ENCODE results near the gene MCC. TPM values are rescaled to one million over a fixed set of nuclear protein-coding genes. Genes with fewer than 3 reads are reported as not detected.

MCC gene
- total RNA-seq, 1 experiment from 2014 or later = 23.5 TPM

- TF ChIP-seq, protein P1, sequence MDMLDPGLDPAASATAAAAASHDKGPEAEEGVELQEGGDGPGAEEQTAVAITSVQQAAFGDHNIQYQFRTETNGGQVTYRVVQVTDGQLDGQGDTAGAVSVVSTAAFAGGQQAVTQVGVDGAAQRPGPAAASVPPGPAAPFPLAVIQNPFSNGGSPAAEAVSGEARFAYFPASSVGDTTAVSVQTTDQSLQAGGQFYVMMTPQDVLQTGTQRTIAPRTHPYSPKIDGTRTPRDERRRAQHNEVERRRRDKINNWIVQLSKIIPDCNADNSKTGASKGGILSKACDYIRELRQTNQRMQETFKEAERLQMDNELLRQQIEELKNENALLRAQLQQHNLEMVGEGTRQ (CRISPR knock-in tag; IDR thresholded peaks at IDR 0.05) = peak; percentile 34; the same call in 1 of the 2 replicates
- TF ChIP-seq GRHL2 (CRISPR knock-in tag; IDR thresholded peaks at IDR 0.05; ENCODE audit: insufficient replicate concordance, severe bottlenecking) = no peak
- no peak for TF ChIP-seq ERG (CRISPR knock-in tag; IDR thresholded peaks at IDR 0.05)
- no peak for TF ChIP-seq AFF4 (CRISPR knock-in tag; IDR thresholded peaks at IDR 0.05; ENCODE audit: borderline replicate concordance)
- TF ChIP-seq ZMAT4 (CRISPR knock-in tag; IDR thresholded peaks at IDR 0.05) = no peak
- no peak; the same call in 1 of the 2 replicates for TF ChIP-seq TP53 (CRISPR knock-in tag; IDR thresholded peaks at IDR 0.05)
- TF ChIP-seq ZNF219 (CRISPR knock-in tag; IDR thresholded peaks at IDR 0.05; ENCODE audit: borderline replicate concordance) = no peak
- TF ChIP-seq, protein P2, sequence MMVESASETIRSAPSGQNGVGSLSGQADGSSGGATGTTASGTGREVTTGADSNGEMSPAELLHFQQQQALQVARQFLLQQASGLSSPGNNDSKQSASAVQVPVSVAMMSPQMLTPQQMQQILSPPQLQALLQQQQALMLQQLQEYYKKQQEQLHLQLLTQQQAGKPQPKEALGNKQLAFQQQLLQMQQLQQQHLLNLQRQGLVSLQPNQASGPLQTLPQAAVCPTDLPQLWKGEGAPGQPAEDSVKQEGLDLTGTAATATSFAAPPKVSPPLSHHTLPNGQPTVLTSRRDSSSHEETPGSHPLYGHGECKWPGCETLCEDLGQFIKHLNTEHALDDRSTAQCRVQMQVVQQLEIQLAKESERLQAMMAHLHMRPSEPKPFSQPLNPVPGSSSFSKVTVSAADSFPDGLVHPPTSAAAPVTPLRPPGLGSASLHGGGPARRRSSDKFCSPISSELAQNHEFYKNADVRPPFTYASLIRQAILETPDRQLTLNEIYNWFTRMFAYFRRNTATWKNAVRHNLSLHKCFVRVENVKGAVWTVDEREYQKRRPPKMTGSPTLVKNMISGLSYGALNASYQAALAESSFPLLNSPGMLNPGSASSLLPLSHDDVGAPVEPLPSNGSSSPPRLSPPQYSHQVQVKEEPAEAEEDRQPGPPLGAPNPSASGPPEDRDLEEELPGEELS (CRISPR knock-in tag; IDR thresholded peaks at IDR 0.05) = peak; percentile 75; the same call in 1 of the 2 replicates
- no peak for TF ChIP-seq EMX1 (CRISPR knock-in tag; IDR thresholded peaks at IDR 0.05)
- TF ChIP-seq, protein P3, sequence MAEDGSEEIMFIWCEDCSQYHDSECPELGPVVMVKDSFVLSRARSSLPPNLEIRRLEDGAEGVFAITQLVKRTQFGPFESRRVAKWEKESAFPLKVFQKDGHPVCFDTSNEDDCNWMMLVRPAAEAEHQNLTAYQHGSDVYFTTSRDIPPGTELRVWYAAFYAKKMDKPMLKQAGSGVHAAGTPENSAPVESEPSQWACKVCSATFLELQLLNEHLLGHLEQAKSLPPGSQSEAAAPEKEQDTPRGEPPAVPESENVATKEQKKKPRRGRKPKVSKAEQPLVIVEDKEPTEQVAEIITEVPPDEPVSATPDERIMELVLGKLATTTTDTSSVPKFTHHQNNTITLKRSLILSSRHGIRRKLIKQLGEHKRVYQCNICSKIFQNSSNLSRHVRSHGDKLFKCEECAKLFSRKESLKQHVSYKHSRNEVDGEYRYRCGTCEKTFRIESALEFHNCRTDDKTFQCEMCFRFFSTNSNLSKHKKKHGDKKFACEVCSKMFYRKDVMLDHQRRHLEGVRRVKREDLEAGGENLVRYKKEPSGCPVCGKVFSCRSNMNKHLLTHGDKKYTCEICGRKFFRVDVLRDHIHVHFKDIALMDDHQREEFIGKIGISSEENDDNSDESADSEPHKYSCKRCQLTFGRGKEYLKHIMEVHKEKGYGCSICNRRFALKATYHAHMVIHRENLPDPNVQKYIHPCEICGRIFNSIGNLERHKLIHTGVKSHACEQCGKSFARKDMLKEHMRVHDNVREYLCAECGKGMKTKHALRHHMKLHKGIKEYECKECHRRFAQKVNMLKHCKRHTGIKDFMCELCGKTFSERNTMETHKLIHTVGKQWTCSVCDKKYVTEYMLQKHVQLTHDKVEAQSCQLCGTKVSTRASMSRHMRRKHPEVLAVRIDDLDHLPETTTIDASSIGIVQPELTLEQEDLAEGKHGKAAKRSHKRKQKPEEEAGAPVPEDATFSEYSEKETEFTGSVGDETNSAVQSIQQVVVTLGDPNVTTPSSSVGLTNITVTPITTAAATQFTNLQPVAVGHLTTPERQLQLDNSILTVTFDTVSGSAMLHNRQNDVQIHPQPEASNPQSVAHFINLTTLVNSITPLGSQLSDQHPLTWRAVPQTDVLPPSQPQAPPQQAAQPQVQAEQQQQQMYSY (CRISPR knock-in tag; IDR thresholded peaks at IDR 0.05) = peak; percentile 99
- TF ChIP-seq ZNF121 (CRISPR knock-in tag; IDR thresholded peaks at IDR 0.05) = no peak
- TF ChIP-seq GTF2I (CRISPR knock-in tag; conservative IDR thresholded peaks at IDR 0.05) = no peak
- TF ChIP-seq ESRRA (CRISPR knock-in tag; IDR thresholded peaks at IDR 0.05; ENCODE audit: borderline replicate concordance) = no peak
- TF ChIP-seq, protein P4, sequence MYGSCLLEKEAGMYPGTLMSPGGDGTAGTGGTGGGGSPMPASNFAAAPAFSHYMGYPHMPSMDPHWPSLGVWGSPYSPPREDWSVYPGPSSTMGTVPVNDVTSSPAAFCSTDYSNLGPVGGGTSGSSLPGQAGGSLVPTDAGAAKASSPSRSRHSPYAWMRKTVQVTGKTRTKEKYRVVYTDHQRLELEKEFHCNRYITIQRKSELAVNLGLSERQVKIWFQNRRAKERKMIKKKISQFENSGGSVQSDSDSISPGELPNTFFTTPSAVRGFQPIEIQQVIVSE (CRISPR knock-in tag; IDR thresholded peaks at IDR 0.05; ENCODE audit: borderline replicate concordance) = no peak
- 0 out of 2 replicates have a peak, but pooled peaks have one; percentile 71 for TF ChIP-seq TEAD1 (CRISPR knock-in tag; IDR thresholded peaks at IDR 0.05)
- no peak for TF ChIP-seq IRF2 (CRISPR knock-in tag; IDR thresholded peaks at IDR 0.05; ENCODE audit: borderline replicate concordance, low read depth)
- TF ChIP-seq, protein P5, sequence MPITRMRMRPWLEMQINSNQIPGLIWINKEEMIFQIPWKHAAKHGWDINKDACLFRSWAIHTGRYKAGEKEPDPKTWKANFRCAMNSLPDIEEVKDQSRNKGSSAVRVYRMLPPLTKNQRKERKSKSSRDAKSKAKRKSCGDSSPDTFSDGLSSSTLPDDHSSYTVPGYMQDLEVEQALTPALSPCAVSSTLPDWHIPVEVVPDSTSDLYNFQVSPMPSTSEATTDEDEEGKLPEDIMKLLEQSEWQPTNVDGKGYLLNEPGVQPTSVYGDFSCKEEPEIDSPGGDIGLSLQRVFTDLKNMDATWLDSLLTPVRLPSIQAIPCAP (CRISPR knock-in tag; IDR thresholded peaks at IDR 0.05) = no peak
- TF ChIP-seq ZNF138 (CRISPR knock-in tag; conservative IDR thresholded peaks at IDR 0.05) = peak; percentile 77
- peak; percentile 59; the same call in 1 of the 2 replicates for TF ChIP-seq NFE2L1 (CRISPR knock-in tag; IDR thresholded peaks at IDR 0.05)
- TF ChIP-seq, protein P6, sequence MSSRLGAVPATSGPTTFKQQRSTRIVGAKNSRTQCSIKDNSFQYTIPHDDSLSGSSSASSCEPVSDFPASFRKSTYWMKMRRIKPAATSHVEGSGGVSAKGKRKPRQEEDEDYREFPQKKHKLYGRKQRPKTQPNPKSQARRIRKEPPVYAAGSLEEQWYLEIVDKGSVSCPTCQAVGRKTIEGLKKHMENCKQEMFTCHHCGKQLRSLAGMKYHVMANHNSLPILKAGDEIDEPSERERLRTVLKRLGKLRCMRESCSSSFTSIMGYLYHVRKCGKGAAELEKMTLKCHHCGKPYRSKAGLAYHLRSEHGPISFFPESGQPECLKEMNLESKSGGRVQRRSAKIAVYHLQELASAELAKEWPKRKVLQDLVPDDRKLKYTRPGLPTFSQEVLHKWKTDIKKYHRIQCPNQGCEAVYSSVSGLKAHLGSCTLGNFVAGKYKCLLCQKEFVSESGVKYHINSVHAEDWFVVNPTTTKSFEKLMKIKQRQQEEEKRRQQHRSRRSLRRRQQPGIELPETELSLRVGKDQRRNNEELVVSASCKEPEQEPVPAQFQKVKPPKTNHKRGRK (CRISPR knock-in tag; IDR thresholded peaks at IDR 0.05; ENCODE audit: borderline replicate concordance) = 0 out of 2 replicates have a peak, but pooled peaks have one; percentile 41
These were observed at the start of gene MCC (continued) for GRCh38 chr5:113487781-113488644.
